ENCODE results near the gene TMEM201.
A peak's percentile ranks its signal among the peaks of the same experiment; 100 is the strongest.

The TMEM201 gene

GRCh38 chr1:9634582-9634981 is 45.9 kb downstream of the TMEM201 start:
- DNase-seq (ENCODE audit: low read depth): no peak
- H3K4me3 ChIP-seq (ENCODE audit: low read depth, low read length): no peak overlapping the region
- TF ChIP-seq CTCF (conservative IDR thresholded peaks at IDR 0.05; ENCODE audit: low read depth, low read length): no peak

- no peak for DNase-seq (ENCODE audit: low read depth)
- H3K4me3 ChIP-seq (ENCODE audit: low read depth, low read length): no peak overlapping the region
- TF ChIP-seq CTCF (conservative IDR thresholded peaks at IDR 0.05; ENCODE audit: low read depth, low read length): no peak
Measured at GRCh38 chr1:9639227-9639626, 50.5 kb downstream of the TMEM201 start.

- DNase-seq (ENCODE audit: low read depth): no peak
- no peak for TF ChIP-seq CTCF (conservative IDR thresholded peaks at IDR 0.05; ENCODE audit: low read depth, low read length)
- no peak overlapping the region for H3K4me3 ChIP-seq (ENCODE audit: low read depth, low read length)
Measured at GRCh38 chr1:9643351-9644256, 54.9 kb downstream of the TMEM201 start.

GRCh38 chr1:9646037-9646436 is 57.3 kb downstream of the TMEM201 start:
- no peak for DNase-seq (ENCODE audit: low read depth)
- no peak for TF ChIP-seq CTCF (conservative IDR thresholded peaks at IDR 0.05; ENCODE audit: low read depth, low read length)
- no peak overlapping the region for H3K4me3 ChIP-seq (ENCODE audit: low read depth, low read length)

- no peak for TF ChIP-seq CTCF (conservative IDR thresholded peaks at IDR 0.05; ENCODE audit: low read depth, low read length)
- DNase-seq (ENCODE audit: low read depth): no peak
Measured at GRCh38 chr1:9648171-9648570, 59.5 kb downstream of the TMEM201 start.

GRCh38 chr1:9649769-9650168 is 61.1 kb downstream of the TMEM201 start:
- DNase-seq (ENCODE audit: low read depth): no peak
- no peak overlapping the region for H3K4me3 ChIP-seq (ENCODE audit: low read depth, low read length)
- no peak for TF ChIP-seq CTCF (conservative IDR thresholded peaks at IDR 0.05; ENCODE audit: low read depth, low read length)

More at GRCh38 chr1:9648171-9648570, 59.5 kb downstream of the TMEM201 start:
- no peak overlapping the region for H3K4me3 ChIP-seq (ENCODE audit: low read depth, low read length)

GRCh38 chr1:9651220-9651564 is 62.5 kb downstream of the TMEM201 start:
- peak overlapping the region; percentile 61 for H3K4me3 ChIP-seq (ENCODE audit: low read depth, low read length)
- no peak for TF ChIP-seq CTCF (conservative IDR thresholded peaks at IDR 0.05; ENCODE audit: low read depth, low read length)
- DNase-seq (ENCODE audit: low read depth): no peak
